ENCODE measurements around the gene IFRD1. TPM values are rescaled to one million over a fixed set of nuclear protein-coding genes. Genes with fewer than 3 reads are reported as not detected.

The IFRD1 gene
- total RNA-seq, 1 donor from 2014 or later: 76.6 TPM

DNA sequence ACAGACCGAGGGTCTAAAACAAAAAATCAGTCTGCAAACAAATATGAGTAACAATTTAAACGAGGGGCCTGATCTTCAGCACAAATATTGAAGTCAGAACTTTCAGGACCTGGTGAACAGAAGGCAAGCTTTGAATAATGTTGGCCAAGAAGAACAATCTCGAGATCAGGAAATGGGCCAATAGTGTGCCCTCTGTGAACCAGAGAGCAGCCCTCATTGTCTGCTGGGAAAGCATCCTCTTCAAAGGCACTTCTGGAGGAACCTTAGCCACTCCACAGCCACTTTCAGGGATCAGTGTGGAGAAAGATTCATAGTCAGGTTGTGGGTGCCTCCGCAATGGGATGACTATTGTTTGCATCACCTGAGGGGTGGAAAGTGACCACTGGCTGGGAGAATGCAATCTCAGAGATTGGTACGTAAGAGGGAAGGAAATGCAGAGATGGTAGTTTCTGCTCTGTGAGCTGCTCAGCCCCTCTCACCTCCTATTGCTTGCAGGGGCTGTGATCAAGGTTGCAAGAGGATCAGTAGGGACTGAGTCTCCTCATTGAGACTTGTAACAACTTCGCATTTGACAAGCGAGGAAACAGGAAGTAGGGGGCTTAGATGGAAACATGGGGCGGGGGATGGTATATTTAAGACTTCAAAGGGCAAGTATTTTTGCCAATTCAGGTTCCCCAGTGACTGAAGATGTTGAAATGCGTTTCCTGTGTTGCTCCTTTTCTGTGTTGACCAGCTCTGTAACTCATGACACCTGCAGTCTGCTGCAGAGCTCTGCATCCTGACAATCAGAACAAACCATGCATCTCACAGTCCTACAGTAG is 28.4 kb upstream of the IFRD1 start:
- no peak for DNase-seq (ENCODE audit: low read depth, low spot score)
- Mint-ChIP-seq H3K4me1 (peaks cover 48% of the 10 kb centered on the region), H3K27ac (ENCODE audit: unreplicated experiment) (peak overlapping the region; percentile 22), H3K36me3 (ENCODE audit: low read depth) (peaks cover 3% of the 10 kb centered on the region), H3K9me3 (peaks cover 3% of the 10 kb centered on the region), H3K27me3 (ENCODE audit: low read depth) (no peaks in the 10 kb centered on the region), H3K4me3 (no peak overlapping the region)
- no peak for TF ChIP-seq CTCF (conservative IDR thresholded peaks at IDR 0.05)

GRCh38 chr7:112422842-112423496 is 27.3 kb upstream of the IFRD1 start:
- Mint-ChIP-seq H3K27me3 (ENCODE audit: low read depth) (no peaks in the 10 kb centered on the region), H3K36me3 (ENCODE audit: low read depth) (no peaks in the 10 kb centered on the region), H3K4me1 (peaks cover 48% of the 10 kb centered on the region), H3K9me3 (no peaks in the 10 kb centered on the region), H3K4me3 (no peak overlapping the region), H3K27ac (ENCODE audit: unreplicated experiment) (peak overlapping the region; percentile 31)
- DNase-seq (ENCODE audit: low read depth, low spot score): no peak
- no peak for TF ChIP-seq CTCF (conservative IDR thresholded peaks at IDR 0.05)

DNA sequence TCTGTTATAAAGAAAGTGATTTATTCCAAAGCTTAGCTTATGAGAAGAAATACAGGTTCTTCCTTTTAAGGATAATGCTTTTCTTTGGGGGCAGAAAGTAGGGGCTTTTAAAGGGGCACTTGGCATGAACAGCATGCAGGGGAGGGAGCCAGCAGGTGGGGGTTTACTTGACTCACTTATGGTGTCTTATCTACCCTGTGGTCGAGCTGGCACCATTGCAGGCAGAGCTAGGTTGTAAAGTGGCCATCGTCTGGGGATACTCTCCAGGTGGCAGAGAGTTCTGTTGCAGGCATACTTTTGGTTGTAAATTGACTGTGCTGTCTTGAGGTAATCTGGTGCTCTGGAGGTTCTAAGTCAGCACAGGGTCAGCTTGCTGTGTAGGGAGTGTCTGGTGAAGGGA is 26.3 kb upstream of the IFRD1 start:
- Mint-ChIP-seq H3K9me3 (no peaks in the 10 kb centered on the region), H3K27ac (ENCODE audit: unreplicated experiment) (no peak overlapping the region), H3K36me3 (ENCODE audit: low read depth) (no peaks in the 10 kb centered on the region), H3K4me1 (peaks cover 50% of the 10 kb centered on the region), H3K4me3 (no peak overlapping the region), H3K27me3 (ENCODE audit: low read depth) (no peaks in the 10 kb centered on the region)
- TF ChIP-seq CTCF (conservative IDR thresholded peaks at IDR 0.05): no peak
- DNase-seq (ENCODE audit: low read depth, low spot score): no peak

DNA sequence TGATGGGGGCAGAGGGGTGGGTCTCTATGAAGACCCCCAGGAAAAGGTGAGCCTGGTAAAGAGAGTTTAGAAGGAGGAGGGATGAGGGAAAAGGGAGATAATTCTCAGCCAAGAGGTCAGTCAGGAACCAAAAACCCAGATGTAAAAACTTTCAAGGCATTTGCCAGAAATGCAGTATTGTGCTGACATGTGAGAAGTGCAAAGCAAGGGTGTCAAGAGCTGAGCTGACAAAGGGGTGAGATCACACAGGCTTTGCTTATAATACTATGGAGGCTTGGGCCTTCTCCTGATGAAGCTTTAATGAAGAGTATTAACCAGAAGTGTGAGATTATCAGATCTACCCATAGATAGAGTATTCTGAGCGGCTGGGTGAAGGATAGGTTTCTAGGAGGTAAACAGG is 22.3 kb upstream of the IFRD1 start:
- no peak overlapping the region for H3K27ac Mint-ChIP-seq (ENCODE audit: unreplicated experiment)
- H3K9me3 Mint-ChIP-seq: peaks cover 5% of the 10 kb centered on the region
- H3K27me3 Mint-ChIP-seq (ENCODE audit: low read depth): no peaks in the 10 kb centered on the region
- no peak for DNase-seq (ENCODE audit: low read depth, low spot score)
- H3K4me1 Mint-ChIP-seq: peaks cover 12% of the 10 kb centered on the region
- TF ChIP-seq CTCF (conservative IDR thresholded peaks at IDR 0.05): no peak
- H3K36me3 Mint-ChIP-seq (ENCODE audit: low read depth): peaks cover 3% of the 10 kb centered on the region
- no peak overlapping the region for H3K4me3 Mint-ChIP-seq

DNA sequence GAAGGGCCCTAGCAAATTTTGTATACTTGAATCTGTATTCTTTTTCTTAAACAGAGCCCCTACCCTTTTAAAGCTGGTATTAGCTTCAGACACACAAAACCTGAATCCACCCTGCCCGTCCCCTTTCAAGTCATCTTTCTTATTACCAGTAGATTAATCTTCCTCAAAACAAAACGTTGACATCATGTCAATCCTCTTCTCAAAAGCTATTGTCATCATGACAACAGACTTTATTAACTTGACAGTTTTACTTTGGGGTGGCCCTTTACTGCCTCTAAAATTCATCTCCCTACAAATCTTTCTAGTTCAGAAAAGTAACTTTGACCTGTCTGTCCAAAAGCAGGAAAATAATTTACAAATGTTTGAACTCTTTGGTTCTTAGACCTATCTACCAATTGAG is 21.5 kb upstream of the IFRD1 start:
- H3K27ac Mint-ChIP-seq (ENCODE audit: unreplicated experiment): no peak overlapping the region
- H3K27me3 Mint-ChIP-seq (ENCODE audit: low read depth): no peaks in the 10 kb centered on the region
- peaks cover 5% of the 10 kb centered on the region for H3K9me3 Mint-ChIP-seq
- DNase-seq (ENCODE audit: low read depth, low spot score): no peak
- H3K4me3 Mint-ChIP-seq: no peak overlapping the region
- TF ChIP-seq CTCF (conservative IDR thresholded peaks at IDR 0.05): no peak
- H3K4me1 Mint-ChIP-seq: peaks cover 5% of the 10 kb centered on the region
- peaks cover 3% of the 10 kb centered on the region for H3K36me3 Mint-ChIP-seq (ENCODE audit: low read depth)
